Transverse colon (tissue), 4 donors: Measurements from ENCODE around the gene RTL10. TPM values are rescaled to one million over a fixed set of nuclear protein-coding genes. Genes with fewer than 3 reads are reported as not detected.

Experiments used
- DNase-seq: peaks from one replicate; pipeline ENCODE4 v3.0.0-alpha.2; 2019
- H3K27ac ChIP-seq, 4 donors: fragments of 200-600 bp; sonication (generic); 2 replicates each; pipeline ENCODE4 v1.5.1; 2016 to 2018; ENCODE audit warnings: inconsistent platforms in 4 of 4
- H3K27me3 ChIP-seq: fragments of 200-600 bp; sonication (generic); 2 replicates; pipeline ENCODE4 v1.5.1; 2017; ENCODE audit warnings: inconsistent platforms
- H3K36me3 ChIP-seq, 4 donors: fragments of 200-600 bp; sonication (generic); 2 replicates each; pipeline ENCODE4 v1.5.1; 2017 to 2019; ENCODE audit warnings: inconsistent platforms in 4 of 4
- H3K4me1 ChIP-seq, 4 donors: fragments of 200-600 bp; sonication (generic); 2 replicates each; pipeline ENCODE4 v1.5.1; 2017 to 2020; ENCODE audit warnings: inconsistent platforms in 4 of 4
- H3K4me3 ChIP-seq, 4 donors: fragments of 200-600 bp; sonication (generic); 1 replicate in 1 of 4; 2 replicates in 3 of 4; pipeline versions ENCODE4 v1.5.1 to v1.6.1; 2017 to 2019; ENCODE audit warnings: inconsistent platforms in 4 of 4
- H3K9me3 ChIP-seq, 2 donors: fragments of 200-600 bp; sonication (generic); 2 replicates each; pipeline ENCODE4 v1.5.1; 2017 to 2019; ENCODE audit warnings: inconsistent platforms in 2 of 2
- CTCF ChIP-seq, 5 experiments: fragments of 200-600 bp in 3 of 5; fragments of 450-650 bp in 2 of 5; sonication (generic) in 3 of 5; IDR thresholded peaks; 1 replicate in 2 of 5; 2 replicates in 3 of 5; pipeline ENCODE4 v1.5.1; 2016 to 2017; ENCODE audit warnings: antibody characterized with exemption in 5 of 5, inconsistent platforms in 3 of 5, mild to moderate bottlenecking in 2 of 5, moderate library complexity in 1 of 5
- EP300 ChIP-seq: sonication (generic); formaldehyde crosslinking; IDR thresholded peaks from one replicate; pipeline ENCODE4 v1.6.1; 2017; ENCODE audit warnings: antibody characterized with exemption, low read depth
- POLR2A ChIP-seq: fragments of 450-650 bp; IDR thresholded peaks from one replicate; pipeline ENCODE4 v1.6.1; 2016; ENCODE audit warnings: antibody characterized with exemption, mild to moderate bottlenecking, moderate library complexity
- POLR2AphosphoS5 ChIP-seq, 3 donors: sonication (generic); formaldehyde crosslinking; IDR thresholded peaks; one replicate each; pipeline ENCODE4 v1.6.1; 2016; ENCODE audit warnings: antibody characterized with exemption in 3 of 3
- WGBS, 2 donors: methylation state at CpG; one replicate each; pipeline ENCODE4 v1.1.5; 2018; ENCODE audit warnings: low coverage in 1 of 2; 5-methylcytosine and 5-hydroxymethylcytosine counted together
- in situ Hi-C, 4 donors: fragments of 200-750 bp; cut with MboI; loops; one replicate each; pipeline versions ENCODE4 v1.15.0 to v1.15.1; 2017; ENCODE audit warnings: low sequenced_read_pairs in 3 of 4, low pct_ligation_motif_present in 1 of 4, low pct_unique_long_range_greater_than_20kb in 1 of 4
- intact Hi-C: fragments of 100-400 bp; cut with DNase I; formaldehyde crosslinking; loops from one replicate; pipeline ENCODE4 v1.15.1; 2023; ENCODE audit warnings: low total_unique reads
- total RNA-seq, 4 donors: library from RNA; depleted of rRNA; stranded (reverse); fragments of >200 nt; gene quantifications; one replicate each; pipeline ENCODE4 v1.1.0, GENCODE V29; 2016

The RTL10 gene
- total RNA-seq, 4 donors from 2014 or later, result 7.1 to 16.8 (median 7.8) TPM

- intact Hi-C loops (no loop called here), in situ Hi-C loops (no loop called here)
- Histone ChIP-seq H3K4me1 (peaks cover 0 to 26% (median 22%) of the 10 kb centered on the region in 4 donors), H3K27ac (peak overlapping the region in 3 of 4 donors; percentile 3 to 56 (median 6)), H3K4me3 (no peak overlapping the region), H3K9me3 (no peaks in the 10 kb centered on the region), H3K36me3 (no peaks in the 10 kb centered on the region), H3K27me3 (no peaks in the 10 kb centered on the region)
- WGBS, 2 donors, result 93% methylated on average over 34 of the region's 34 CpGs; no CpG with 5 or more reads in 1 of the 2 donors
- DNase-seq, result no peak
- TF ChIP-seq CTCF (IDR thresholded peaks at IDR 0.05) (no peak), POLR2A (no peak), EP300 (no peak)
These were observed 25.5 kb upstream of the RTL10 start for GRCh38 chr22:19879992-19880785.

GRCh38 chr22:19879643-19879991 is 24.9 kb upstream of the RTL10 start:
- Histone ChIP-seq H3K36me3 (no peaks in the 10 kb centered on the region), H3K4me3 (no peak overlapping the region), H3K27ac (no peak overlapping the region), H3K4me1 (peaks cover 0 to 32% (median 26%) of the 10 kb centered on the region in 4 donors), H3K27me3 (no peaks in the 10 kb centered on the region), H3K9me3 (no peaks in the 10 kb centered on the region)
- in situ Hi-C loops (no loop called here), intact Hi-C loops (no loop called here)
- TF ChIP-seq CTCF (IDR thresholded peaks at IDR 0.05) (no peak), POLR2AphosphoS5 (IDR thresholded peaks at IDR 0.05) (no peak), EP300 (no peak), POLR2A (no peak)
- WGBS, 2 donors, result 69% methylated on average over 3 of the region's 4 CpGs; no CpG with 5 or more reads in 1 of the 2 donors
- no peak for DNase-seq

- DNase-seq, result no peak
- in situ Hi-C loops (no loop called here), intact Hi-C loops (no loop called here)
- H3K4me1 ChIP-seq, result peaks cover 0 to 35% (median 30%) of the 10 kb centered on the region in 4 donors
- WGBS, 2 donors, result 88% methylated on average over 12 of the region's 13 CpGs; no CpG with 5 or more reads in 1 of the 2 donors
- no peaks in the 10 kb centered on the region for H3K9me3 ChIP-seq
- no peak overlapping the region for H3K27ac ChIP-seq
- no peak overlapping the region for H3K4me3 ChIP-seq
- no peak for TF ChIP-seq CTCF (IDR thresholded peaks at IDR 0.05)
- no peak for TF ChIP-seq POLR2A
- no peak for TF ChIP-seq POLR2AphosphoS5 (IDR thresholded peaks at IDR 0.05)
- no peak for TF ChIP-seq EP300
- no peaks in the 10 kb centered on the region for H3K36me3 ChIP-seq
- no peaks in the 10 kb centered on the region for H3K27me3 ChIP-seq
These were observed 24.5 kb upstream of the RTL10 start for GRCh38 chr22:19879246-19879570.

- TF ChIP-seq POLR2AphosphoS5 (IDR thresholded peaks at IDR 0.05), result no peak
- TF ChIP-seq EP300, result no peak
- no peak for TF ChIP-seq CTCF (IDR thresholded peaks at IDR 0.05)
- TF ChIP-seq POLR2A, result no peak
- no peaks in the 10 kb centered on the region for H3K36me3 ChIP-seq
- intact Hi-C loops, result no loop called here
These were observed 24.0 kb upstream of the RTL10 start for GRCh38 chr22:19878461-19879245.

More at GRCh38 chr22:19878461-19879245, 24.0 kb upstream of the RTL10 start:
- peaks cover 3 to 41% (median 36%) of the 10 kb centered on the region in 4 donors for H3K4me1 ChIP-seq
- no peak overlapping the region for H3K4me3 ChIP-seq
- in situ Hi-C loops, result no loop called here
- DNase-seq, result no peak
- H3K9me3 ChIP-seq, result no peaks in the 10 kb centered on the region
- 60 to 87% methylated on average over 2 to 16 of the region's 16 CpGs for WGBS, 2 donors
- H3K27me3 ChIP-seq, result no peaks in the 10 kb centered on the region
- H3K27ac ChIP-seq, result no peak overlapping the region
